HFF-Myc (cell line): ENCODE data around the gene CUEDC1.
"Not testable (repeated sequence)": the region's sequence is repeated elsewhere in the genome, so short reads cannot be mapped to it uniquely, and the experiment has no call there.

Experiments used
- DNase-seq: peaks from one replicate; pipeline ENCODE4 v3.0.0-alpha.2; 2011; ENCODE audit warnings: low read depth; ENCODE audit errors: extremely low read depth
- H3K4me3 ChIP-seq: replicated peaks from 2 replicates; pipeline ENCODE4 v1.5.1; 2011; ENCODE audit warnings: low read depth, mild to moderate bottlenecking, control low read depth, low read length
- CTCF ChIP-seq: IDR thresholded peaks from 2 replicates; pipeline ENCODE4 v1.5.1; 2012; ENCODE audit warnings: mild to moderate bottlenecking, low read depth, low read length, control low read depth; ENCODE audit errors: missing control alignments

CUEDC1 gene

DNA sequence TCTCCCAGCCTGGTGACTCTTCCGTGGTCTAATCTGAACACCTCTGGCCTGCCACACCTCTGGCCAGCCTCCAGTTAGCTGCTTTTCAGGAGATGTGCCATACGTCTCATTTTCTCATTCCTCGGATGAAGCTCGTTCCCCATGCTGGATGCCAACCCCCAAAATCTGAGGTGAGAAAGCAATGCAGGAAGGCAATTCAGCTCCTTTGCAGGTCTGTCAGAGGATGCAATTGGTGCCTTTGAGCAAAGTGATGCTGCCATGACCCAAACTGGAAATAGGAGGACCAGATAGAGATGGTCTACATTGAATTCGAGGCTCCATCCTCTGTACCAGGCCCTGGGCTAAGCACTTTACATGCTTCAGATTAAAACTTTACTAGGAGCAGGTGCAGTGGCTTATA, 11.0 kb upstream of the CUEDC1 start:
- no peak for DNase-seq
- H3K4me3 ChIP-seq, result no peak overlapping the region
- no peak for TF ChIP-seq CTCF

DNA sequence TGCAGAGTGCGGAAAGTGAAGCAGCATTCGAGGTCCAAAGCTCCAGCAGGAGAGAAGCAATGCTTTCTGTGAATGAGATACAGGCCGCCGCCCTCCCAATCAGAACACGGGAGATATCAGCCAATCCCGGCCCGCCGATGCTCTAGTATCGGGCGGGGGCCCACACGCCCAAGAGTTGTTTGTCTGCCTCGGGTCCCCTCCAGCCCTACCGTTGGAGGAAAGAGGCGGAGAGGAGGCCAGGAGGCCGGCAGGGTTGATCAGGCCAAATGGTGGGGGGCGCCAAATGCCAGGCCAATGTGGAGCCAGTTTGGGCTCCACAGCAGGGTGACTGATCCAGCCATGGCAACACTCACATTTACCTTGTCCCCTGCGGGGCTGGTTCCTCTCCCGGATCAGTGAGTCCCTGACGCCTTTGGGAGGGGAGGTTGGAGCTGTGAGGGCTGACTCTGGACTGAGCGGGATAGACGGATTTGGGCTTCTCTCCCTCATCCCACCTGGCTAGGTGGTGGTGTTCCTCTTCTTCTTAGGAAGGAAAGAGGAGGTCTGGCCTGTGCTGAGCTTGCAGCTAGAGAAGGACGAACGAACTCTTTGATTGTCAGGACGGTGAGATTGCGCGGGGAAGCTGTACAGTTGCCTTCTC, 10.4 kb upstream of the CUEDC1 start:
- no peak for DNase-seq
- no peak overlapping the region for H3K4me3 ChIP-seq
- TF ChIP-seq CTCF, result no peak

DNA sequence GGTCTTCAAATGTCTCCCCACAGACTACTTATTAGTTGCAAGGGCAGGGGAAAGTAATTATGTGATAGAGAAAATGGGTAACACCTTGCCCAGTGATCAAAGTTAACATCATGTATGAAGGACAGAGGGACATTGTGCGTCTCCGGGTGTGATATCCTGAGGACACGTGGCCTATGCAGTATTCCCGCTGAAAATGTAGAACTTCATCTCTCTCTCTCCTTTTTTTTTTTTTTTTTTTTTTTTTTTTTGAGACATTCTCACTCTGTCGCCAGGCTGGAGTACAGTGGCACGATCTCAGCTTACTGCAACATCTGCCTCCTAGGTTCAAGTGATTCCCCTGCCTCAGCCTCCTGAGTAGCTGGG, 7.9 kb upstream of the CUEDC1 start:
- no peak for TF ChIP-seq CTCF
- DNase-seq, result no peak
- no peak overlapping the region for H3K4me3 ChIP-seq

- H3K4me3 ChIP-seq, result no peak overlapping the region
- DNase-seq, result no peak
- no peak for TF ChIP-seq CTCF
These were observed 7.3 kb upstream of the CUEDC1 start for GRCh38 chr17:57962279-57963148.

DNA sequence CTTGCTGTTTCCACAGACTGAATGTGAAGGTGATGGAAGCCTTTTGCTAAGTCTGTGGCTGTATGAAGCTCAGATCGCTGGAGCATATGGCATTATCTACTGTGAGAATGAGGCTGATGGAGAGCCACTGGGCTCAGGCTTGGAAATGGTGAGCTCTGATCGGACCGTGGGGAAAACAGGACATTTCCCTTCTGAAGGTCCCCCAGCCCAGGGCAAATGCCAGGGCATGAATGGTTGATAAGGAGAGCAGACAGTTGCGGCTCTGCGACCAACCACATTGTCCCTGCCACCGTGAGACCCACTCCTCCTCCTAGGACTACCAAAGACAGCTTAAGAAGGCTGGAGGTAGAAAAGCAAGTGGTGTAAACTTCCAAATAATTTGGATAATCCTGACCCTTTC, 4.7 kb upstream of the CUEDC1 start:
- TF ChIP-seq CTCF, result no peak
- no peak for DNase-seq
- no peak overlapping the region for H3K4me3 ChIP-seq

- H3K4me3 ChIP-seq, DNase-seq: not testable (repeated sequence)
These were observed 3.2 kb upstream of the CUEDC1 start for GRCh38 chr17:57958391-57958790.

GRCh38 chr17:57957886-57958285, 2.7 kb upstream of the CUEDC1 start:
- TF ChIP-seq CTCF, result no peak
- no peak for DNase-seq
- H3K4me3 ChIP-seq, result no peak overlapping the region
